HEK293T (cell line): ENCODE data around the gene CPO.

ENCODE experiments used
- CTCF ChIA-PET: fragments of 350-600 bp; formaldehyde crosslinking; extraction: SDS; loops from one replicate; lab custom pipeline; 2021; ENCODE audit warnings: antibody characterized with exemption, inconsistent platforms; lab: Yijun Ruan, JAX
- POLR2A ChIA-PET: fragments of 350-600 bp; formaldehyde crosslinking; extraction: SDS; loops from one replicate; lab custom pipeline; 2020; ENCODE audit warnings: antibody characterized with exemption, inconsistent platforms; lab: Yijun Ruan, JAX
- DNase-seq: peaks from one replicate; pipeline ENCODE4 v3.0.0; 2012; ENCODE audit warnings: mixed read lengths; ENCODE audit errors: extremely low spot score
- ARNT ChIP-seq: fragments of 450-650 bp; IDR thresholded peaks from 2 replicates; pipeline ENCODE4 v1.6.1; 2017; ENCODE audit warnings: mild to moderate bottlenecking
- BHLHE40 ChIP-seq: fragments of 450-650 bp; IDR thresholded peaks from 2 replicates; pipeline ENCODE4 v1.6.1; 2016; ENCODE audit warnings: mild to moderate bottlenecking, moderate library complexity, borderline replicate concordance
- CTBP1 ChIP-seq: fragments of 450-650 bp; IDR thresholded peaks from 2 replicates; pipeline ENCODE4 v1.6.1; 2016; ENCODE audit warnings: borderline replicate concordance
- ELF4 ChIP-seq: fragments of 450-650 bp; IDR thresholded peaks from 2 replicates; pipeline ENCODE4 v1.6.1; 2017; ENCODE audit warnings: antibody characterized with exemption
- FOXA1 ChIP-seq: fragments of 450-650 bp; IDR thresholded peaks from 2 replicates; pipeline ENCODE4 v1.6.1; 2016; ENCODE audit warnings: mild to moderate bottlenecking
- FOXK2 ChIP-seq: fragments of 450-650 bp; IDR thresholded peaks from 2 replicates; pipeline ENCODE4 v1.6.1; 2016; ENCODE audit warnings: mild to moderate bottlenecking
- FOXM1 ChIP-seq: fragments of 450-650 bp; IDR thresholded peaks from 2 replicates; pipeline ENCODE4 v1.6.1; 2017; ENCODE audit warnings: mild to moderate bottlenecking, borderline replicate concordance
- HDGF ChIP-seq: fragments of 450-650 bp; IDR thresholded peaks from 2 replicates; pipeline ENCODE4 v1.6.1; 2017; ENCODE audit warnings: antibody characterized with exemption, borderline replicate concordance
- L3MBTL2 ChIP-seq: fragments of 450-650 bp; conservative IDR thresholded peaks from 2 replicates; pipeline ENCODE4 v1.6.1; 2016; ENCODE audit warnings: mild to moderate bottlenecking
- LEF1 ChIP-seq: fragments of 450-650 bp; IDR thresholded peaks from 2 replicates; pipeline ENCODE4 v1.6.1; 2017; ENCODE audit warnings: mild to moderate bottlenecking, borderline replicate concordance
- NFRKB ChIP-seq: fragments of 450-650 bp; IDR thresholded peaks from 2 replicates; pipeline ENCODE4 v1.6.1; 2016; ENCODE audit warnings: mild to moderate bottlenecking, moderate library complexity
- SP1 ChIP-seq: fragments of 450-650 bp; IDR thresholded peaks from 2 replicates; pipeline ENCODE4 v1.6.1; 2017
- SUZ12 ChIP-seq: fragments of 450-650 bp; IDR thresholded peaks from 2 replicates; pipeline ENCODE4 v1.6.1; 2016; ENCODE audit warnings: mild to moderate bottlenecking
- TARDBP ChIP-seq: fragments of 450-650 bp; IDR thresholded peaks from 2 replicates; pipeline ENCODE4 v1.6.1; 2016
- ZNF384 ChIP-seq: fragments of 450-650 bp; IDR thresholded peaks from 2 replicates; pipeline ENCODE4 v1.6.1; 2016
- TF ChIP-seq, protein P1 (sequence below): fragments of 450-650 bp; IDR thresholded peaks from 2 replicates; pipeline ENCODE4 v1.6.1; 2016

CPO gene

DNA sequence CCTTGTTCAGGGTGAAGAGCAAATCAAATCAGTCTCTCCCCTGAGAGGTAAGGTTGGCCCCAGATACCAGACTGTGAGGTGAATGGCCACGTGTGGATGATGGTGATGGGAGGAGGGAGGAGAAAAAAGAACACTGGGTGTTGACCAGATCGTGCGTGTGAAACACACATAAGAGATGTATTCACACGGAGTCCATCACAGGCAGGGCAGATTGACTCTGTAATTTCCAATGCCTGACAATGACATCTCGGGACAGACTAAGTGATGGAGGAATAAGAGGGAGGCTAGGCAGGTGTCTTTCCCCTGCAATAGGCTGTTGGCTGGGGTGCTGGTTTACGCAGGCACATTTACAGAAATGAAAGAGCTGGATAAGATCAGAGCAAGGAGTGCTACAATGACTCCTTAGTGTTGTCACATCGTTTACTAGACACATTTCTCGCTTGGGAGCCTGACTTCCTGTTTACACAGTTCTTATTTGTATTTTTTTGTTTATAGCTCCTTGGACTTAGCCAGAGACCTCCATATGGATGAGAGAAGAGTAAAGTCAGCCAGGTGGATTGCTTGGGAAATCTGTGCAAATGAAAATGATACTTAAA is 43.1 kb downstream of the CPO start:
- POLR2A ChIA-PET, result no interaction called here
- CTCF ChIA-PET, result interaction anchor here (0.6 to 0.9 kb wide), 3 partner anchors 73 to 235 kb away, joined by 3 to 6 read pairs (median 4); no protein-coding TSS in a partner anchor
- TF ChIP-seq SP1 (no peak), BHLHE40 (no peak), FOXK2 (no peak)
- TF ChIP-seq, protein P1, sequence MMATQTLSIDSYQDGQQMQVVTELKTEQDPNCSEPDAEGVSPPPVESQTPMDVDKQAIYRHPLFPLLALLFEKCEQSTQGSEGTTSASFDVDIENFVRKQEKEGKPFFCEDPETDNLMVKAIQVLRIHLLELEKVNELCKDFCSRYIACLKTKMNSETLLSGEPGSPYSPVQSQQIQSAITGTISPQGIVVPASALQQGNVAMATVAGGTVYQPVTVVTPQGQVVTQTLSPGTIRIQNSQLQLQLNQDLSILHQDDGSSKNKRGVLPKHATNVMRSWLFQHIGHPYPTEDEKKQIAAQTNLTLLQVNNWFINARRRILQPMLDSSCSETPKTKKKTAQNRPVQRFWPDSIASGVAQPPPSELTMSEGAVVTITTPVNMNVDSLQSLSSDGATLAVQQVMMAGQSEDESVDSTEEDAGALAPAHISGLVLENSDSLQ, result no peak
- no peak for DNase-seq

DNA sequence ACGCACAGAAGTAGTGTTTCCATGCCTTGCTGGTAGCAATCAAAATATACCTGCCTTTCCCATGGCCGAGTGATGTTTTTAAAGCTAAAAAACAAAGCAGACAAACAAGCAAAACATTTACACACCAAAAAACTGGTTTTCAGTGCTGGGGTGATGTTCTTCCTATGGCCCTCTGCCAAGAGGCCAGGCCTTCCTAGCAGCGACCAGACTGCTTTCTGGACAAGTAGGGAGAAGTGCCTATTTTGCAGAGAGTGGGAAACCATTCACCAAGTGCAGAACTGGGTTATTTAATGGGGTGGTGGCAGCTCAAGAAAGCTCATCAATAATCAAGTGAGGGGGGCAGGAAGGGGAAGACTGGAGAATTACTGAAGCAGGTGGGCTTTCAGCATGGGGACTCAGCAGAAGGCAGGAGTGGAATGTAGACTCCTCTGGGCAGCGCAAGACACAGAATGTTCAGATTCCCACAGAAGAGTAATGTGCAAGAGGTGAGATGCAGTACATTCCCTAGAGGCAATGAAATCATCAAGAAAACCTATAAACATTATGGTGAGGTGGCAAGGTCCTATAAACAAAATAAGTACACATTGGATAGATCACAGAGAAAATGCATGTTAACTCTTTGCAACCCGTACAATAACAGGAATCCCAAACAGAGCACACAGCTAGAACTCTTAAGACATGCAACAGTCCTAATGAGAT is 44.0 kb downstream of the CPO start:
- TF ChIP-seq L3MBTL2 (no peak), BHLHE40 (no peak), CTBP1 (no peak), SP1 (no peak)
- ChIA-PET CTCF (interaction anchor here (0.6 to 1.0 kb wide), 4 partner anchors 25 to 299 kb away, joined by 3 to 4 read pairs (median 3); no protein-coding TSS in a partner anchor), POLR2A (interaction anchor here (2.0 kb wide), 1 partner anchor 184 kb away, joined by 5 read pairs; no protein-coding TSS in a partner anchor)
- no peak for DNase-seq

DNA sequence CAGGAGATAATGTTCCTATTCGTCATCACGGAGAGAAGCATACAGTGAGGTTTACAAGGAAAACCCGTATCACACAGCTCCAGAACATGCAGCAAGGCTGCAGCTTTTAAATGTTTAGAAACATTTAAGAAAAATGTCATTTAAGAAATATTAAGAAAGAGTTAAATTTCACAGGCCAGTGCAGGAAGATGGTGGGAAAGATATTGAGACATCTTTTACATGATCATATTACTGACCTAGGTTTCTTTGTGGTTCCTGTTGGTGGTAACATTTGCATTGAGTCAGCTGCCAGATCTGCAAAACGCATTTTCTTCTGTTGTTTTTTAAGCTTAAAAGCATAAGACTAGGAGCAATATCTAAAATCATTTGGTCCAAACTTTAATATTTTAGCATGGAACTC is 44.9 kb downstream of the CPO start:
- no peak for TF ChIP-seq FOXK2
- no peak for TF ChIP-seq ELF4
- CTCF ChIA-PET, result interaction anchor here (1.0 kb wide), 1 partner anchor 24 kb away, joined by 3 read pairs; no protein-coding TSS in a partner anchor
- POLR2A ChIA-PET, result interaction anchor here (2.0 kb wide), 1 partner anchor 183 kb away, joined by 5 read pairs; no protein-coding TSS in a partner anchor
- no peak for DNase-seq

DNA sequence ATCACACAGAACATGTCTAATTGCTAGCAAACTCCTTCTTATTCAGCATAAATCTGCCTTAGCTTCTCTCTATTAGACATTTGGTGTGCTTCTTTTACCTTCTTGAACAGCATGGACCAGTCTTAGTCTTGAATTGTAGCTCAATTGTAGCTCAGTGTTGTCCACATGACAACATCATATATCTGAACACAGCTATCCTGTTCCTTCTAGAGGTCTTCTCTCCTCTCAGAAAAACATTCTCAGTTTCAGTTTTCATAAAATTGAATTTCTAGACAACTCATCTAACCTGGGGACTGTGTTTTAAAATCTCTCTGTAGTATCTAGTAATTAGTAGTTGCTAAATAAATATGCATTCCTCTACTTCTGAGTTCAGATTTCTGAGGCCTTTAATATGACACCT is 47.6 kb downstream of the CPO start:
- DNase-seq, result no peak
- ChIA-PET CTCF (no interaction called here), POLR2A (no interaction called here)
- no peak for TF ChIP-seq SUZ12
- no peak for TF ChIP-seq BHLHE40
- TF ChIP-seq HDGF, result no peak
- no peak for TF ChIP-seq TARDBP
- TF ChIP-seq ELF4, result no peak
- TF ChIP-seq, protein P1, result no peak
- no peak for TF ChIP-seq L3MBTL2
- no peak for TF ChIP-seq FOXK2
- TF ChIP-seq LEF1, result no peak

DNA sequence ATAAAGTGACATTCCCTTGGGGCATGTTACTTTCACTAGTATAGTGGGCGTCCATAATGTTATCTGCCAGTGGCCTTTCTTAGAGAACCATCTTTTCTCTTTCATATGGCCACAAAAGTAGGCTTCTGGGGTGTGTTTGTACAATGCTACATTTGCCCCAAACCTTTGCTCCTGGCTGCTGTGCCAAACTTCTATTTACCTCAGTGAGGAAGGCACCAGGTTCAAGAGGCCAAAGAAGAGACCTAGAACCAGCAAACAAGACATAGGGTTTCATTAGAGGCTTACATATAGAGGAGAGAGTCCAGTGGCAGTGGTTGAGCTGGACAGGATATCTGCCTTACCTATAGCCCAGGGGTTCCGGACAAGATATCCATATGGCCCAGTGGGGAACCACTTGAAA is 48.5 kb downstream of the CPO start:
- TF ChIP-seq ZNF384 (no peak), FOXM1 (no peak), SP1 (no peak), ARNT (no peak), CTBP1 (no peak), TARDBP (no peak), SUZ12 (no peak), ELF4 (no peak), LEF1 (no peak), FOXA1 (no peak), NFRKB (no peak), HDGF (no peak), L3MBTL2 (no peak), BHLHE40 (no peak), FOXK2 (no peak)
- TF ChIP-seq, protein P1, result no peak
- DNase-seq, result no peak
- POLR2A ChIA-PET, result no interaction called here
- CTCF ChIA-PET, result interaction anchor here (1.4 kb wide), 1 partner anchor 485 kb away, joined by 4 read pairs; no protein-coding TSS in a partner anchor

DNA sequence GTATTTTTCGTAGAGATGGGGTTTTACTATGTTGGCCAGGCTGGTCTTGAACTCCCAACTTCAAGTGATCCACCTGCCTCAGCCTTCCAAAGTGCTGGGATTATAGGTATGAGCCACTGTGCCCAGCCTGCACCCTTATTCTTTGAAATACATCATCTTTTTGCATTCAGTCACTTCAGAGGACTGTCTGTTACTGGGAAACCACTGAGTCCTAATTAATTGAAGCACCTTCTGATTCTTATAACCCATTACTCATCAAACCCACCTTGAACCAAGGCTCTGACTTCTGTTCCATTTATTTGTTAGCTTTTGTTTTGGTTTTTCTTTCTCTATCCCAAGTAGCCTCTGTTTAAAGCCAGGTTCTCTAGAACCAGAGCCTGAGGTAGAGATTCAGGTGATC is 49.6 kb downstream of the CPO start:
- POLR2A ChIA-PET, result no interaction called here
- CTCF ChIA-PET, result interaction anchor here (1.4 to 1.6 kb wide), 2 partner anchors 446 to 484 kb away, joined by 3 to 4 read pairs; no protein-coding TSS in a partner anchor
- TF ChIP-seq BHLHE40 (no peak), ARNT (no peak), CTBP1 (no peak), TARDBP (no peak), SUZ12 (no peak), HDGF (no peak), FOXA1 (no peak), FOXK2 (no peak), ELF4 (no peak), NFRKB (no peak), FOXM1 (no peak)
- DNase-seq, result no peak
